Fibroblast of lung (primary cell): ENCODE results near the gene KMT5C. TPM values are rescaled to one million over a fixed set of nuclear protein-coding genes. Genes with fewer than 3 reads are reported as not detected.

Experiments
- DNase-seq, 2 donors: peaks; one replicate each; pipeline versions ENCODE4 v3.0.0 to v3.0.0-alpha.2; 2010; ENCODE audit warnings: low read depth in 2 of 2
- H2AFZ ChIP-seq: 2 replicates; pipeline ENCODE4 v1.5.1; 2012; ENCODE audit warnings: low read length, control low read depth, inconsistent platforms
- H3K27ac ChIP-seq: 2 replicates; pipeline ENCODE4 v1.5.1; 2011; ENCODE audit warnings: low read length, control low read depth; ENCODE audit not compliant: insufficient read depth
- H3K27me3 ChIP-seq: 2 replicates; pipeline ENCODE4 v1.5.1; 2011; ENCODE audit warnings: mild to moderate bottlenecking, low read length; ENCODE audit not compliant: control insufficient read depth, insufficient read depth
- H3K36me3 ChIP-seq: 2 replicates; pipeline ENCODE4 v1.5.1; 2011; ENCODE audit warnings: low read length; ENCODE audit not compliant: control insufficient read depth, insufficient read depth
- H3K4me1 ChIP-seq: 2 replicates; pipeline ENCODE4 v1.5.1; 2011; ENCODE audit warnings: low read length; ENCODE audit not compliant: control insufficient read depth, insufficient read depth; ENCODE audit errors: extremely low read depth
- H3K4me2 ChIP-seq: 2 replicates; pipeline ENCODE4 v1.5.1; 2011; ENCODE audit warnings: low read length, control low read depth; ENCODE audit not compliant: insufficient read depth; ENCODE audit errors: extremely low read depth
- H3K4me3 ChIP-seq, 4 experiments: fragments of 200-600 bp in 1 of 4; sonication (generic) in 1 of 4; replicated peaks in 1 of 4; 2 replicates each; pipeline ENCODE4 v1.5.1; 2011 to 2016; ENCODE audit warnings: low read length in 4 of 4, low read depth in 3 of 4, mild to moderate bottlenecking in 3 of 4, control low read depth in 2 of 4, inconsistent platforms in 1 of 4, mixed read lengths in 1 of 4; ENCODE audit not compliant: insufficient read depth in 1 of 4; ENCODE audit errors: control extremely low read depth in 1 of 4
- H3K79me2 ChIP-seq: 2 replicates; pipeline ENCODE4 v1.5.1; 2012; ENCODE audit warnings: mild to moderate bottlenecking, low read length, inconsistent platforms; ENCODE audit not compliant: control insufficient read depth, insufficient read depth
- H3K9ac ChIP-seq: 2 replicates; pipeline ENCODE4 v1.5.1; 2011; ENCODE audit warnings: mild to moderate bottlenecking, low read length, control low read depth; ENCODE audit not compliant: insufficient read depth
- H3K9me3 ChIP-seq: 2 replicates; pipeline ENCODE4 v1.5.1; 2012; ENCODE audit warnings: low read depth, low read length; ENCODE audit not compliant: control insufficient read depth, insufficient read depth
- H4K20me1 ChIP-seq: 2 replicates; pipeline ENCODE4 v1.5.1; 2011; ENCODE audit warnings: low read length; ENCODE audit not compliant: control insufficient read depth, insufficient read depth; ENCODE audit errors: extremely low read depth
- EZH2 ChIP-seq: IDR thresholded peaks from 2 replicates; pipeline ENCODE4 v1.5.1; 2012; ENCODE audit warnings: low read length, control low read depth, mild to moderate bottlenecking; ENCODE audit errors: missing control alignments
- polyA plus RNA-seq, 2 donors: library from polyadenylated mRNA; depleted of rRNA in 1 of 2; stranded (reverse) in 1 of 2; unstranded in 1 of 2; fragments of >200 nt; gene quantifications; 2 replicates each; pipeline ENCODE4 v1.2.1, GENCODE V29; 2011 to 2012; ENCODE audit warnings: missing spikeins in 1 of 2
- total RNA-seq: library from RNA; depleted of rRNA; stranded (reverse); fragments of >200 nt; gene quantifications from 2 replicates; pipeline ENCODE4 v1.2.1, GENCODE V29; 2014
- TF ChIP-seq, protein P1 (sequence below), 2 donors: IDR thresholded peaks in 1 of 2; conservative IDR thresholded peaks in 1 of 2; 1 replicate in 1 of 2; 2 replicates in 1 of 2; pipeline ENCODE4 v1.5.1; 2011 to 2012; ENCODE audit warnings: low read length in 2 of 2, control low read depth in 1 of 2, inconsistent platforms in 1 of 2, low read depth in 1 of 2, mild to moderate bottlenecking in 1 of 2

KMT5C gene
- total and polyA plus RNA-seq, 2 donors (not counting 1 experiment from before 2014, with no cell fraction given) = 2.5 to 4.1 TPM

DNA sequence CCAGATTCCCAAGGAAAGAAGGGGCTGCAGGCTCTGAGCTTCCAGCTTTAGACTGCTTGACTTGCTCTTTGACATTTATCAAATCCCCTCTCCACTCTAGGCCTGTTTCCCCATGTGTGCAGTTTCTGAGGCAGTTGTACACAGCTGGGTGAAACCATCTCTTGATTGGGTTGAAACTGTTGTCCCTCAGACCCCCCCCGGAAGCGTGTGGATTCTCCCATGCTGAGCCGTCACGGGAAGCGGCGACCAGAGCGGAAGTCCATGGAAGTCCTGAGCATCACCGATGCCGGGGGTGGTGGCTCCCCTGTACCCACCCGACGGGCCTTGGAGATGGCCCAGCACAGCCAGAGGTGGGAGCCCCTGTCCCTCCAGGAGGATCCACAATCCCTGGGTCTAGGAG, 36.2 kb upstream of the KMT5C start:
- no peaks in the 10 kb centered on the region for H3K27me3 ChIP-seq
- DNase-seq = no peak
- no peaks in the 10 kb centered on the region for H3K9me3 ChIP-seq
- peaks cover 7% of the 10 kb centered on the region for H3K36me3 ChIP-seq
- H3K9ac ChIP-seq = no peak overlapping the region
- H3K79me2 ChIP-seq = no peaks in the 10 kb centered on the region
- no peaks in the 10 kb centered on the region for H4K20me1 ChIP-seq
- no peak overlapping the region for H3K4me3 ChIP-seq
- no peak overlapping the region for H3K27ac ChIP-seq
- H2AFZ ChIP-seq = no peak overlapping the region
- no peak overlapping the region for H3K4me2 ChIP-seq
- TF ChIP-seq EZH2 = no peak
- TF ChIP-seq, protein P1, sequence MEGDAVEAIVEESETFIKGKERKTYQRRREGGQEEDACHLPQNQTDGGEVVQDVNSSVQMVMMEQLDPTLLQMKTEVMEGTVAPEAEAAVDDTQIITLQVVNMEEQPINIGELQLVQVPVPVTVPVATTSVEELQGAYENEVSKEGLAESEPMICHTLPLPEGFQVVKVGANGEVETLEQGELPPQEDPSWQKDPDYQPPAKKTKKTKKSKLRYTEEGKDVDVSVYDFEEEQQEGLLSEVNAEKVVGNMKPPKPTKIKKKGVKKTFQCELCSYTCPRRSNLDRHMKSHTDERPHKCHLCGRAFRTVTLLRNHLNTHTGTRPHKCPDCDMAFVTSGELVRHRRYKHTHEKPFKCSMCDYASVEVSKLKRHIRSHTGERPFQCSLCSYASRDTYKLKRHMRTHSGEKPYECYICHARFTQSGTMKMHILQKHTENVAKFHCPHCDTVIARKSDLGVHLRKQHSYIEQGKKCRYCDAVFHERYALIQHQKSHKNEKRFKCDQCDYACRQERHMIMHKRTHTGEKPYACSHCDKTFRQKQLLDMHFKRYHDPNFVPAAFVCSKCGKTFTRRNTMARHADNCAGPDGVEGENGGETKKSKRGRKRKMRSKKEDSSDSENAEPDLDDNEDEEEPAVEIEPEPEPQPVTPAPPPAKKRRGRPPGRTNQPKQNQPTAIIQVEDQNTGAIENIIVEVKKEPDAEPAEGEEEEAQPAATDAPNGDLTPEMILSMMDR (conservative IDR thresholded peaks at IDR 0.05 in 1 of 2, IDR thresholded peaks at IDR 0.05 in 1 of 2; ENCODE audit: low read depth in 1 of 2, low read length in 2 of 2) = no peak
- peaks cover 2% of the 10 kb centered on the region for H3K4me1 ChIP-seq

DNA sequence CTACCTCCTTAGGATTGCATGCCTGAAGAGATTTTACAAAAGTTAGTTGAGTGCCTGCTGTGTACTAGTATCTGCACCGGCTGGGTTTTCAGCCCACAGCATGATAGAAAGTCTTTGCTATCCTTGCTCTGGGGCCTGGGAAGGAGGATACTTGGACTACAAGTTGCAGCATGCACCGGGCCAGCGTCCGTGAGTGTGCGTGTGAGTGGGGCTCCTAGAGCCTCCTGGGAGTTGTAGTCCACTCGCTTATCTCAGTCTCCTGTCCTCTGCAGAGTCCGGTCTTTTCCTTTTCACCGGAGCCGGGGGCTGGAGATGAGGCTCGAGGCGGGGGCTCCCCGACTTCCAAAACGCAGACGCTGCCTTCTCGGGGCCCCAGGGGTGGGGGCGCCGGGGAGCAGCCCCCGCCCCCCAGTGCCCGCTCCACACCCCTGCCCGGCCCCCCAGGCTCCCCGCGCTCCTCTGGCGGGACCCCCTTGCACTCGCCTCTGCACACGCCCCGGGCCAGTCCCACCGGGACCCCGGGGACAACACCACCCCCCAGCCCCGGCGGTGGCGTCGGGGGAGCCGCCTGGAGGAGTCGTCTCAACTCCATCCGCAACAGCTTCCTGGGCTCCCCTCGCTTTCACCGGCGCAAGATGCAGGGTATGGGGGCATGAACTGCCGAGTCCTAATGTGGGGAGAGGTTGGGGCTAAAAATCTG, 35.2 kb upstream of the KMT5C start:
- Histone ChIP-seq H3K4me3 (no peak overlapping the region), H3K4me1 (peaks cover 2% of the 10 kb centered on the region), H4K20me1 (no peaks in the 10 kb centered on the region), H3K79me2 (no peaks in the 10 kb centered on the region), H2AFZ (no peak overlapping the region), H3K4me2 (no peak overlapping the region), H3K27ac (no peak overlapping the region), H3K36me3 (peaks cover 7% of the 10 kb centered on the region), H3K9ac (no peak overlapping the region), H3K9me3 (no peaks in the 10 kb centered on the region), H3K27me3 (no peaks in the 10 kb centered on the region)
- peak; percentile 23 to 24 for DNase-seq
- no peak for TF ChIP-seq EZH2
- TF ChIP-seq, protein P1 (conservative IDR thresholded peaks at IDR 0.05 in 1 of 2, IDR thresholded peaks at IDR 0.05 in 1 of 2; ENCODE audit: low read depth in 1 of 2, low read length in 2 of 2) = no peak

DNA sequence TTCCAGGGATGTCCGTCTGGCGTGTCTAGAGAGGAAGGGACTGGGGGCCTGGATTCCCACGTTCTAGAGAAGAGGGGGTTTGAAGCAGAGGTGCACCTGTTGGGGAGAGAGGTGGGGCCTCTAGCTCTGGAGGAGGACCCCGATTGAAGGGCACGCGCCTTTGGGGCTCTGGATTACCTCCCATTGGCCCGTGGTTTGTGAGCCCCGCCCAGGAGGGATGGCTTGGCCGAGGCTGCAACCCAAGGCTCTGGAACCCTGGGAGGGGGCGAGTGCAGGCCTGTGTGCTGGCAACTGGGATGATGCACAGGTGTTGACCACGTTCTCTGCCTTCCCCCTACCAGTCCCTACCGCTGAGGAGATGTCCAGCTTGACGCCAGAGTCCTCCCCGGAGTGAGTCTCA, 34.7 kb upstream of the KMT5C start:
- no peak for DNase-seq
- Histone ChIP-seq H3K79me2 (no peaks in the 10 kb centered on the region), H3K36me3 (peaks cover 7% of the 10 kb centered on the region), H3K27ac (no peak overlapping the region), H3K4me3 (no peak overlapping the region), H3K4me2 (no peak overlapping the region), H2AFZ (no peak overlapping the region), H4K20me1 (no peaks in the 10 kb centered on the region), H3K9ac (no peak overlapping the region), H3K27me3 (no peaks in the 10 kb centered on the region), H3K9me3 (no peaks in the 10 kb centered on the region), H3K4me1 (peaks cover 2% of the 10 kb centered on the region)
- TF ChIP-seq, protein P1 (conservative IDR thresholded peaks at IDR 0.05 in 1 of 2, IDR thresholded peaks at IDR 0.05 in 1 of 2; ENCODE audit: low read depth in 1 of 2, low read length in 2 of 2) = no peak
- TF ChIP-seq EZH2 = no peak
